IPS DF 4.7 (cell line): Measurements from ENCODE around the gene ZCCHC14.
"Not testable (repeated sequence)": the region's sequence is repeated elsewhere in the genome, so short reads cannot be mapped to it uniquely, and the experiment has no call there.

Experiments
- DNase-seq: peaks from one replicate; pipeline ENCODE4 v3.0.0-alpha.2; 2013; ENCODE audit warnings: low spot score; ENCODE audit errors: extremely low read depth

The ZCCHC14 gene

DNA sequence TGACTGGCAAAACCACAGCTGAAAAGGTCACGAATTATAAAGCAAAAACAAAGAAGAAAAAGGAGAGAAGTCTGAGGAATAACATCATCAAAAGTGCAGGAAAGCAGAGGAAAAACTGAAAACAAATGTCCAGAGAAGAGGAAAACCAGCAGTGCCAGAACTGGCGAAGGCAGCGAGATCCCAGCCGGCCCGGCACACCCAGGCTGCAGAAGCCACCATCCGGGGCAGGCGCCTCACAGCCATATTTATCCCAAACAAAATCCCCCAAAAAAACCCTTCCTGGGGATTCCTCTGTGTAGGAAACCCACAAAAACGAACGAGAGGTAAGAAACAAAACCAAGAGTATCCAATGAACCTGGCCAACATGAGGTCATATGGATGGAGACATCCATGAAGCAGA is 10.6 kb downstream of the ZCCHC14 start:
- DNase-seq: no peak

DNA sequence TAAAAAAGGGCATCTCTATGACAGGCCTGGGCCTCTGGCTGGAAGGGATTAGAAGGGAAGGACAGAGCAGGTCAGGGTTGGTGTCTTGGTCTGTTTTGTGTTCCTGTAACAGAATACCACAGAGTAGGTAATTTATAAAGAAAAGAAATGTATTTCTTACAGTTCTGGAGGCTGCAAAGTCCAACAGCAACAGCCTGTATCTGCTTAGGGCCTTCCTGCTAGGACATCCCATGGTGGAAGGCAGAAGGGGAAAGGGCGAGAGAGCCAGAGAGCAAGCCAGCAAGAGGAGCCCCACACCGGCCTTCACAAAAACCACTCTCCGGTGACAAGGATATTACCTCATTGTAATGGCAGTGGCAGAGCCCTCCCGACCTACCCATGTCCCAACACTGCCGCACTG is 11.1 kb downstream of the ZCCHC14 start:
- not testable (repeated sequence) for DNase-seq

DNA sequence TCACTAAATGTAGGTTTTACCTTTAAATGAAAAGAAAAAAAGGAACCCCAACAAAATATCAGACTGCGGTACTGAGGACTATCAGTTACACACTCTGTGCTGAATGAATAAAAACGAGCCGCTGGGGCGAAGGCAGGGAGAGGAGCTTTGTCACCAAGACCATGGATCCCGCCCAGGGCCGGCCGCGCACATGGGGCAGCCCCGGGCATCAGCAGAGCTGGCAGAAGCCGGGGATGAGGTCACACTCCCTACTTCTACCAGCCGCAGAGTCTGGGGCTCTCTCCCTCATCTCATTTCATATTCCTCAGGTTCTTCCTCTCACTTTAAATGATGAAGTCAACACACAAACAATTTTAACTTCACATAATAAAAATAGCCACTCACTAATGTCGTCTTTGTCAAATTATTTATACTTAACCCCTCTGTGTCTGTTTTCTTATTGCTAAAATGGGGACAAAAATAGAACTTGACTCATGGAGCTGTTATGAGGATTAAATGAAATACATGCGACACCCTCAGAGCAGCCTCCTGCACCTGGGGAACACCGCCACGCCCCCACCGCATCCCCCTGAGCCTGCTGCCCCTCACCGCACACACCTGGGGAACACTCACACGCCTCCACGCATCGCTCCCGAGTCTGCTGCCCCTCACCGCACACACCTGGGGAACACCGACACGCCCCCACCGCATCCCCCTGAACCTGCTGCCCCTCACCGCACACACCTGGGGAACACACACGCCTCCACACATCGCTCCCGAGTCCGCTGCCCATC is 15.4 kb downstream of the ZCCHC14 start:
- DNase-seq: not testable (repeated sequence)

DNA sequence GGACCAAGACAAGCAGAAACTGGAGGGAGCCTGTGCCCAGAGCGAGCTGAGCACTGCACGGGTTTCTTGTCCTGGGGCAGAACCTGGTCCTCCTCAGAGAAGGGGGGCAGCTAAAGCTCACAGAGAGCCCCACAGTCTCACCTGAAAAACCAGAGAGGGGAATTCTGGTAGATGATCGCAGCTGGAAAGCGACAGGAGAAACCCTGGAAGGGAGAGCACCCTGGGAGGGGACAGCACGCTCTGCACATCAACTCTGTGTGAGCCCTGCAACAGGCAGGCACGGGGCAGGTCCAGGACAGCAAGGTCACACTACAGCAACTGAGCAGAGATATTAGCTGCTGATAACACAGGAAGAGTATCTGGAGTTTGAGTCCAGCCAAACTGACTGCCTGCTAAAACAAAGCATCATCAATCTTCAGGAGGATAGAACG is 18.2 kb downstream of the ZCCHC14 start:
- no peak for DNase-seq

DNA sequence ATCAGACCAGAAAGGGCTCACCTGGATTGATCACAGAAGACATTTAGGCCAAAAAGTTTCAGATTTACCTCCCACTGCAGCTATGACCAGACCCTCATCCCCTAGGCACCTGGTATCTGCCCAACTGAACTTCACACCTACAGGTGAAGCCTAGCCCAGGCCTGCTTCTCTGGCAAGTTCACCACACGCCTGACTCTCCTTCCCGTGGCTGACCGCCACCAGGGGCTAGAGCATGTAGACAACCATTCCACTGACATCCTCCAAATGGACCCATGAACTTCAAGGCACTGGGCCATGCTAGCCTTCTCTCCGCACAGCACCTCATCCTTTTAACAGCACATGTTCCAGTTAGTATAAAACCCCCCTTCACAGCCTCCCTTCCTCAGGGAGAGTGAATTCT is 18.8 kb downstream of the ZCCHC14 start:
- DNase-seq: no peak

DNA sequence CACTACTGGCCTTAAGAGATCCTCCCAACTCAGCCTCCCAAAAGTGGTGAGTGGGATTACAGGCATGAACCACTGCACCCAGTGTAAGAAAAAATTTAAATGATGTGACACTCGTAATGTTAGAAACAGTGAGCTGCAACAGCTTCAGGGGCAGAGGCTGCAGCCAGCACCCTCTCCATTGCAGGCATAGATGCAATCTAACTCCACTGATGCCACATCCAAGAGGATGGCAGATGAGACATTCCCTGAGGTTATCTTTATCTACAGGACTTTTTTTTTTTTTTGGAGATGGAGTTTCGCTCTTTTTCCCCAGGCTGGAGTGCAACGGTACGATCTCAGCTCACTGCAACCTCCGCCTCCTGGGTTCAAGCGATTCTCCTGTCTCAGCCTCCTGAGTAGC is 19.9 kb downstream of the ZCCHC14 start:
- no peak for DNase-seq

DNA sequence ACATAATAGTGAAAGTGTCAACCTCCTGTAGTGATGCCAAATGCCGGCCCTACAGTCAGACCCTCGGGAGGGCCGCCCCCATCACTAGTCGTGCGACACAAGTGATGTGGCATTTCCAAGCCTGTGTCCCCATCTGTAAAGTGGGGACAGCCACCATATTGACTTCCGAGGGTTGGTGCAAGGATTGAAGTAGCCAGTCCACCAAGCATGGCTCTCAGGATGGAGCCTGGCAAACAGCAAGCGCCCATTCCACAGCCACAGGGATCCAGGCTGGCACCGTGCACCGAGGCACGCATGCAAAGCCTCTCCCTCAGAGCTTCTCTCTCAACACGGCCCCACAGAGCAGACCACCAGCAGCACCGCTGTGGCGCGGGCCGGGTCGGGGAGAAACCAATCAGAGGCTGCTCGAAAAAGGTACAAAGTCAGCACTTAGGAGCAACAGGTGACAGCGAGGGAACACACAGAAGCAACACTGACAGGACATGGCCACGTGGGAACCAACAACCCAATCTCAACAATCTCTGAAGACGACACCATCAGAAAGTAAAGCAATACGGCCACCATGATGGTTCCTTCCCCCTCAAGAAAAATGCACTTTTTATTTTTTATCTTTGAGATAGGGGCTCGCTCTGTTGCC is 20.6 kb downstream of the ZCCHC14 start:
- DNase-seq: no peak

DNA sequence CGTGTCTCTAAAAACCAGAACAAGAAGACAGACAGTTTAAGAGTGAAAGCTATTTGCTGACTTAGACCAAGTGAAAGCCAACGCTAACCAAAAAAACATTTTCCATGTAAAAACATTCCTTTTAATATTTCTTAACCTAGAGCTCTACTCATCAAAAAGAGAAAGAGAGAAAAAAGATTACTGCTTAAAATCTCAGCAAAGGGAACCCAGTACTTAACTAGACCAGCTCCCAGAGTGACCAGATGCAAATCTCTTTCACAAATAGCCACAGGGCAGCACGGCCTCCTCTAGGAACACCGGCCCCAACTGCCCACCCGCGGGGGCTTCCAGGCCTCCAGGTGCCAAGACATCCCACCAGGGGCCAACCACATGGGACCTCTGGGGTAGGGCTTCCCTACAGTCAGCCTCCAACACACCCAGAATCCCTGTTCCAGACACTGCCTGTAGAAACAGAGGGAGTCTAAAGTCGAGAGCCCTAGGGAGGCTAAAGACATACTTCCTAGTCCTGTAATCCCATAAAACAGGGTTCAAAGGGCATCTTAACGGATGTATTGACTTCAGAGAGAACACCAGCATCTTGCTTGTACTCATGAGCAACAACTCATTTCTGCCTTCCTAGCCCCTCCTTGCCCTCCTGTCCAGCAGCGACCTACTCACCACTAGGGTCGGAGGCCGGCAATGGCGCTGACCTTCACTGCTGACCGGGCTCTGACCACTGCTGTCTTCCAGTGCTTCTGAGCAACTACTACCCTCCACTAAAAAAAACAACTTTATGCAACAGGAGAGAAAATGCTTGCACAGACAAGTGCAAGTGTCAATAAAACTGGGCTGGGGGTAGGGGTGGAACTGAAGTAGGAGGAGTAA is 21.3 kb downstream of the ZCCHC14 start:
- DNase-seq: no peak

DNA sequence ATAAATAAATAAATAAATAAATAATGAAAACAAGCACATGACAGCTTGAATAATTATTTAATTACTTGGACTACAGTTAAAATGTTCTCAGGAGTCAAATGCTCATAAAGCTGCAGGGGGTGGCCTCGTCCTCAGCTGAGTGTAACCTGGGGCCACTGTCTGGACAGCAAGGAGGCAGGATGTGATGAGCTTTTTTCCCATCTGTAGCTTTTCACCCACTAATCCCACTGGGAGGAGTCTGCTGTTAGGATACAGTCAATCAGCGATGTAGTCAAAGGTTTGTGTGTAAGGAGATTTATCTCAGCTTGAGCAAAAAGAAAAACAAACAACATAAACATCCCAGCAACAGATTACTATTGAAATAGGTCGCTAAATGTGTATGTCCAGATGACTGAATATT is 22.5 kb downstream of the ZCCHC14 start:
- DNase-seq: no peak

DNA sequence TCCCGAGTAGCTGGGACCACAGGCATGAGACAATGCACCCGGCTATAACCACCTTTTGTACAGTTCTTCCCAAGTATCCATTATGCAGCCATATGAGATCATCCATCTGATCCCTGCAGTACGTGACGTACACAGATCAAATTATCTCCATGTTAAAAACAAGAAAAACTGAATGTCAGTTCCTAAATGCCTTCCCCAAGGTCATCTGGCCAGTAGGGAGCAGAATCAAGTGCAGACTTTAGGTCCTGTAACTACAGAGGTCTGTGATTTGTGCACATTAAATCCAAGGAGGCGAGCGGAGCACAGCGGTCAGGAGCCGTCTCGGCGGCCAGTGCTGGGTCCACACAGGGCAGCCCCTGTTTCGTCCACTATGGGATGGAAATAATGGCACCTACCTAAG is 23.7 kb downstream of the ZCCHC14 start:
- no peak for DNase-seq

DNA sequence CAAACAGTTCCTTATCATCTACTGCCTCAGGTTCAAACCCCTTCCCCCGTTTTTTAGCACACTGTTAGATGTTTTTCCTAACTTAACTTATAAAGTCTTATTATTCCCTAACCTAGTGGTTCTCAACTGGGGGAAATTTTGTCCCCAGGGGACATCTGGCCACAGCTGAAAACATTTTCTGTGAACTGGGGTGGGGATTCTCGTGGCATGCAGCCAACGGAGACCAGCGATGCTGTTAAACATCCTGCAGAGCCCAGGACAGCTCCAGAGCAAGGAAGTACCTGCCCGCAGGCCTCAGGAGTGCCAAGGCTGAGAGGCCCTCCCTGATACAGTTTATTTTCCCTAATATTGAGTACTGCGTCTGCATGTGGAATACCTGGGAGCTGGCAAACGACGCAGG is 24.3 kb downstream of the ZCCHC14 start:
- DNase-seq: no peak

DNA sequence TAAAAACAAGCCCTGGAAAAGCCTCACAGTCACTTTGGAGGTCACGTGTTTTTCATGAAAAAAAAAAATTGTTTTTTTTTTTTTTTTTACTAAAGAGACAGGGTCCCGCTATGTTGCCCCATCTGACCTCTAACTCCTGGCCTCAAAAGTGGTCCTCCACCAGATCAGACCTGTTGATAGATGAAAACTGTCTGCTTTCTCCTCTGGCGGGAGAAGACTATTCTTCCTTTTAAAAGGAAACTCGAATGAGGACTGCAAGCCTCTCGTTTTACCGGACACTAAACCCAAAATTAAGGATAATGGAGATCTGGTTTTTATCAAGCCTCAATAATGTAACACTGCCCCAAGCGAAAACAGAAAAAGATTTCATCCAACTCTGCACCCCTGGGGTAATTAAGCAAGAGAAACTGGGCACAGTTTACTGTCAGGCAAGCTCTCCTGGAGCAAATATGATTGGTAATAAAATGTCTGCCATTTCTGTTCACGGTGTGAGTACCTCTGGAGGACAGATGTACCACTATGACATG is 25.8 kb downstream of the ZCCHC14 start:
- no peak for DNase-seq

DNA sequence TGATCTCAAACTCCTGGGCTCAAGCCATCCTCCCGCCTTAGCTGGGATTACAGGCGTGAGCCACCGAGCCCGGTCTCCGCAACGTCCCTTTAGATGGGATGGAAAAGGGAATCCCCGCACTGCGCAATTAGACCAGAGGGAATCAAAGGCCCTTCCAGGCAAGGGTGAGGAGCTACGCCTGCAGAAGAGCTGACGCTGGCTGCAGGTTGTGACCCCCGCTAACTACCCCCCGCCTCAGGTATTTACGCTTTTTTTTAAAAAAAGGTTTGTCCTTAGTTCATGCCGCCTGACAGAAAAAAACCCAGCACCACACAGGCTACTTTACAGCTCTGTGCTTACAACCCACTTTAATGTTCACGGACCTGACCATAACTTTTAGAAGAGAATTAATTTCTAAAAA is 26.9 kb downstream of the ZCCHC14 start:
- no peak for DNase-seq

DNA sequence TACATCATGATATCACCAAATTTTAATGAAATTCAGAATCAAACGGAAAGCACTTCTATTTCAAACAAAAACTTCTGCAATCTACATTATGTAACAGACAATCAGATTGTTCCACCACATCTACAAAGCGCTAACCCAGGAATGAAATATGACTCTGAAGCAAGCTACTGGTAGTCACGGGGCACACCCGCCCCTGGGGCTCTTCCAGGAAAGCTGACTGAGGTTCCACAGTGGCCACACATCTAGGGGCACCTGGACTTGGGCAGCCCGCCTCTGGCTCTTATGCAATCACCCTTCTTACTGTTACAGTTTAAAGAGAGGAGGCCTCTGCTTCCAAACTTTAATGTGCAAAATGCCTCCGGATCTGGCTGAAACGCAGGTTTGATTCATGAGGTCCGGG is 27.5 kb downstream of the ZCCHC14 start:
- DNase-seq: no peak

DNA sequence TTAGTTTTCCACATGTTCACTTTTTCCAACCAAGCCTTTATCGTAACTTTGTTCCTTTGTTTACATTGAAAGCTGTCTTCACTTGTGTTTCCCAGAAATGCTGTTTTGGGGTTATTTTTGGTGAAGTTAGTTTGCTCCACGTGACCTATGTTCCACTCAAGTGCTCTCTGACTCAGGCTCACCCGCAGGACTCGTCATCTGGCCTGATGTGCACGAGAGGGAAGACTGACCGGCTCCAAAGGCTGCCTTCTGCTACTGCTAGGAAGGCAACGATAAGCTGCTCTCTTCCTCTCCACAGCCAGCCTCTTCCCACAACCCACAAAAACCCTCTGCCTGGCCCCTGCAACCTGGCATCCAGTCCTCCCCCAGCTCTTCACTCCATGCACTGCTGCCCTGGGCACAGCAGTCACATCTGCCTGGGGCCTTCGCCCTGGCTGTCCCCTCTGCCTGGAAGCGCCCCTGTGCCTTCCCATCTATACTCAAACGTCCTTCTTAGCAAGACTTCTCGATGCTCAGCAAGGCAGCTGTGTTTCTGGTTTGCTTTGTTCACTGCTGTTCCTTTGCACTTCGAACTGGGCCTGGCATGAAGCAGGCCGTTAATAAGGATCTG is 28.0 kb downstream of the ZCCHC14 start:
- no peak for DNase-seq

DNA sequence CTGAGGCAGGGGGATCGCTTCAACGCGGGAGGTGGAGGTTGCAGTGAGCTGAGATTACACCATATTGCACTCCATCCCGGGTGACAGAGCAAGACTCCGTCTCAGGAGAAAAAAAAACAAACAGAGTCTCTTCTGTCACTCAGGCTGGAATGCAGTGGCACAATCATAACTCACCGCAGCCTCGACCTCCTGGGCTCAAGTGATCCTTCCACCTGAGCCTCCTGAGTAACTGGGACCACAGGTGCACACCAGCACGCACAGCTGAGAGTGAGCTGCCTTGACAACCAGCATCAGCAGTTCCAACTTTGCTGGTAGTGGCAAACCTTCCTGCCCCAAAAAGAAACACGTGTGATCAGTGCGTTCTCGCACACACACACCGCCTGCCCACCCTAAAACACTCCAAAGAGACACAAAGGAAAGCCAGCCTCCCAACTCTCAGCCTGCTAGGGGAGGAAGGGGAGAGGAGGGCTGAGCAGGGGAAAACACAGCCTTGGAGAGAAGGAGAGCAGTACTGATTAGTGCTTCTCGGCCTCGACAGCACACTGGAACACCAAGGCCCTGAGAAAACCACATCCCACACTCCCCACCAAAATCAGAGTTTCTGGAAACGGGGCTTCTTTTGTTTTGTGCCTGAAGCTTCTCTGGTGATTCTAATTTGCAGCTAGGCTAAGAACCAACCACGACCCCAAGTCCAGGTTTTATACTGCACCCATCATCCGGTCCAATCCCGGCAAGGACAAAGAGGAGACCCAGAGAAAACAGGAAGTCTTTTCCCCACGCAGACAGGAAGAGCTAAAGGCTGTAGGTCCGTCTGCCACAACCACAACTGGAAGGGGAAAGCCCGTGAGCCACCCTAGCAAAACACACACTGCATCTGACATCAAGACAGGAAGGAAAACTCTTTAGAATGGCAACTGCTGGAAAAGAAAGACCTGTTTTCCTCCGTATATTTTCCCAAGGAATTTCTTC is 28.8 kb downstream of the ZCCHC14 start:
- DNase-seq: no peak

DNA sequence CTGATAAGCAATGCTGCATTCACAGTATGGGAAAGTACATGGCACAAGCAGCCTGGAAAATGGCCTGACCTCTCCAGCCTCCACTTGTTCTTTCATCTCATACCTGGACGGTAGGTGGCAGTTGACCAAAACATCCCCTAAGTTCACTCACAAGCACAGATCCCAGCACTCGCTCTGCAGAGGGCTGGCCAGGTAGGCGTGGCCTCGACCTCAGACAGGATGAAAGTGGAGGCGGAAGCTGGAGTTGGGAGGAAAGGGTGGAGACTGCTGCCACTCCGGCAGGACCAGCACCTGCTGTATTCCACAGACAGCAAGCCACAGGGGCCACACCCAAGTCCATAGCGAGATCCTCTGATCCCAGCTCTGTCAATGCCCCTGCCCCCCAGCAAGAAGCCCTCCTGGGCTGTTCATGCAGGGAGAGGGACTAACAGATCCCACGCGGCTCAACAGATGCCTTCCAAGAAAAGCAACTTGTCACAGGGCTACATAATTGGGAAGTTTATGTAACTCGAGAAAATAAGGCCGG is 31.3 kb downstream of the ZCCHC14 start:
- DNase-seq: peak; percentile 95

DNA sequence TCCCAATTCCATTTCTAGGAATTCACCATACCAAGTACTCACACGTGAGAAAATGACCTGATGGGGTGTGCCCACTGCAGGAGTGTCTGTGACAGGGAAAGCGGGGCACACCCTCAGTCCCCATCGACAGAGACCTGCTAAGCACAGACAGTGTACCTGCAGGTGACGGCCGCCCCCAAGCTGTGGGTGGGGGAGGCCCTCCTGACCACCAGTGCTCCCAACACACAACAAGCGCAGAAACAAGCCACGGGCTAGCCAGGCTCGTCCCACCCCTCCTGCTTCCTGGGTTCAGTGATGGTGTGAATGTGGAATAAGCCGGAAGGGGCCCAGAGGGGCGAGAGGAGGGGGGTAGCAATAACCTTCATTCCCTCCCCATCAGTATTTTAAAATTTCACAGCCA is 31.9 kb downstream of the ZCCHC14 start:
- no peak for DNase-seq

DNA sequence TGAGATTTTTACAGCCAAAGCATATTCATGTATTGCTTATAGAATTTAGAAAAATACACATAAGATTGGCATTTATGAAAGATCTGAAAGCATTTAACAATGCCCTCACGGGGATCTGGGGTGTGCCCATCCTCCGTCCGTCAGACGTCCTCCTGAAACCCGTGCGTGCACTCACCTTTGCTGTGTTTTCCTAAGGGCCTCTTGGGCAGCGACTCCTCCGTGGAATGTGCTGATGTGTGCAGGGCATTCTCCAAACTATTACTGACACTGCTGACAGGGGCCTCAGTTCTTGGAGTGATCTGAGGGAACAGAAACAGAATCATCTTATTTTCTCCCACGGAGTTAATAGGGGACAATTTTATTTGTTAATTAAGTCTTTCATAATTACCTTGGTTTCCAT is 33.0 kb downstream of the ZCCHC14 start:
- no peak for DNase-seq

DNA sequence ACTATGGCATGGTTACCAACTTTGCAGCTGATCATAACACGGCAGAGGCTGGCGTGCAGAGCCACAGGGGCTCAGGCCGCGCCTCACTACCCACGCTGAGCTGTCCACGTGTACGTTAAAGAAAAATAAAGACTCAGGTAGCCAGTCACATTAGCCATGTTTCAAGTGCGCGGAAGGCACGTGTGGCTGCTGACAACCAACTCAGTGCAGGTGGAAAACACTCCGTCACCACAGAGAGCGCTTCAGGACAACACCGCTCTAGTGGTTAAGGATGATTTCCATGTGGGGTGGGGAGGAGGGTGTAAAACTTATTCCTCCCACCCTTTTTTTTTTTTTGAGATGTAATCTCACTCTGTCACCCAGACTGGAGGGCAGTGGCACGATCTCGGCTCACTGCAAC is 33.8 kb downstream of the ZCCHC14 start:
- no peak for DNase-seq
